Activated CD4-positive, CD25-positive, alpha-beta regulatory T cell (primary cell): ENCODE data around the gene MAGEH1.
"Not testable (repeated sequence)": the region's sequence is repeated elsewhere in the genome, so short reads cannot be mapped to it uniquely, and the experiment has no call there.

Source experiments
- DNase-seq, 4 experiments: peaks; one replicate each; lab custom pipeline; 2025; lab: John Stamatoyannopoulos, UW

MAGEH1 gene

GRCh38 chrX:55451990-55452832 lies at the start of gene MAGEH1:
MAGEH1 (plus strand) TSS chrX:55452127; CDS start chrX:55452375, 248 bp downstream.
- DNase-seq: peak; percentile 23 to 55 (median 51)

GRCh38 chrX:55427079-55427478 lies 24.8 kb upstream of the MAGEH1 start:
- not testable (repeated sequence) for DNase-seq

GRCh38 chrX:55443468-55443867 lies 8.5 kb upstream of the MAGEH1 start:
- not testable (repeated sequence) for DNase-seq

- DNase-seq: no peak
Measured at GRCh38 chrX:55450259-55450658, 1.7 kb upstream of the MAGEH1 start.

GRCh38 chrX:55451141-55451540 lies 786 bp upstream of the MAGEH1 start:
- DNase-seq: no peak

GRCh38 chrX:55451626-55451989 lies 319 bp upstream of the MAGEH1 start:
- no peak for DNase-seq

- DNase-seq: no peak
Measured at GRCh38 chrX:55452833-55453124, 852 bp downstream of the MAGEH1 start.

- not testable (repeated sequence) for DNase-seq
Measured at GRCh38 chrX:55455708-55456107, 3.8 kb downstream of the MAGEH1 start.

GRCh38 chrX:55459426-55459825 lies 7.5 kb downstream of the MAGEH1 start:
- DNase-seq: not testable (repeated sequence)

- DNase-seq: not testable (repeated sequence)
Measured at GRCh38 chrX:55459926-55460325, 8.0 kb downstream of the MAGEH1 start.

GRCh38 chrX:55464050-55464449 lies 12.1 kb downstream of the MAGEH1 start:
- DNase-seq: not testable (repeated sequence)

- not testable (repeated sequence) for DNase-seq
Measured at GRCh38 chrX:55465108-55465507, 13.2 kb downstream of the MAGEH1 start.

GRCh38 chrX:55465791-55466190 lies 13.9 kb downstream of the MAGEH1 start:
- not testable (repeated sequence) for DNase-seq

GRCh38 chrX:55479956-55480355 lies 28.0 kb downstream of the MAGEH1 start:
- DNase-seq: not testable (repeated sequence)

GRCh38 chrX:55480390-55481062 lies 28.6 kb downstream of the MAGEH1 start:
- no peak for DNase-seq

- no peak for DNase-seq
Measured at GRCh38 chrX:55484948-55485347, 33.0 kb downstream of the MAGEH1 start.

- no peak for DNase-seq
Measured at GRCh38 chrX:55486736-55487135, 34.8 kb downstream of the MAGEH1 start.

- DNase-seq: no peak
Measured at GRCh38 chrX:55487143-55487542, 35.2 kb downstream of the MAGEH1 start.

- DNase-seq: no peak
Measured at GRCh38 chrX:55488006-55488592, 36.2 kb downstream of the MAGEH1 start.

- DNase-seq: peak; percentile 22 to 55 (median 40)
Measured at GRCh38 chrX:55488593-55489313, 36.8 kb downstream of the MAGEH1 start.

GRCh38 chrX:55489314-55490009 lies 37.5 kb downstream of the MAGEH1 start, which contains the start of gene USP51:
USP51 (minus strand) TSS chrX:55489848; CDS start chrX:55488939, 909 bp downstream.
- no peak for DNase-seq

- no peak for DNase-seq
Measured at GRCh38 chrX:55490121-55490520, 38.2 kb downstream of the MAGEH1 start.
